Measurements from ENCODE around the gene PLEKHG5.

PLEKHG5 gene

GRCh38 chr1:6448749-6449631 lies 42.5 kb downstream of the PLEKHG5 start:
- no peak for TF ChIP-seq CTCF (IDR thresholded peaks at IDR 0.05)

- TF ChIP-seq CTCF (IDR thresholded peaks at IDR 0.05), result no peak
These were observed 43.4 kb downstream of the PLEKHG5 start for GRCh38 chr1:6447818-6448748.

- no peak for TF ChIP-seq CTCF (IDR thresholded peaks at IDR 0.05)
These were observed 44.2 kb downstream of the PLEKHG5 start for GRCh38 chr1:6447016-6447817.

- TF ChIP-seq CTCF (IDR thresholded peaks at IDR 0.05), result no peak
These were observed 44.8 kb downstream of the PLEKHG5 start for GRCh38 chr1:6446665-6447015.

- TF ChIP-seq CTCF (IDR thresholded peaks at IDR 0.05), result peak; percentile 72
These were observed 46.3 kb downstream of the PLEKHG5 start for GRCh38 chr1:6445062-6445763.

GRCh38 chr1:6444377-6444776 lies 47.1 kb downstream of the PLEKHG5 start:
- no peak for TF ChIP-seq CTCF (IDR thresholded peaks at IDR 0.05)

Data from LNCAP (cell line).